HG03159 (cell line): Measurements from ENCODE around the gene SEPTIN5.

ENCODE experiments used
- ATAC-seq: cut with Tn5 transposase; IDR thresholded peaks from one replicate; pipeline ENCODE4 v1.9.1; 2021; ENCODE audit warnings: mild to moderate bottlenecking, moderate library complexity; ENCODE audit not compliant: unreplicated experiment

SEPTIN5 gene

DNA sequence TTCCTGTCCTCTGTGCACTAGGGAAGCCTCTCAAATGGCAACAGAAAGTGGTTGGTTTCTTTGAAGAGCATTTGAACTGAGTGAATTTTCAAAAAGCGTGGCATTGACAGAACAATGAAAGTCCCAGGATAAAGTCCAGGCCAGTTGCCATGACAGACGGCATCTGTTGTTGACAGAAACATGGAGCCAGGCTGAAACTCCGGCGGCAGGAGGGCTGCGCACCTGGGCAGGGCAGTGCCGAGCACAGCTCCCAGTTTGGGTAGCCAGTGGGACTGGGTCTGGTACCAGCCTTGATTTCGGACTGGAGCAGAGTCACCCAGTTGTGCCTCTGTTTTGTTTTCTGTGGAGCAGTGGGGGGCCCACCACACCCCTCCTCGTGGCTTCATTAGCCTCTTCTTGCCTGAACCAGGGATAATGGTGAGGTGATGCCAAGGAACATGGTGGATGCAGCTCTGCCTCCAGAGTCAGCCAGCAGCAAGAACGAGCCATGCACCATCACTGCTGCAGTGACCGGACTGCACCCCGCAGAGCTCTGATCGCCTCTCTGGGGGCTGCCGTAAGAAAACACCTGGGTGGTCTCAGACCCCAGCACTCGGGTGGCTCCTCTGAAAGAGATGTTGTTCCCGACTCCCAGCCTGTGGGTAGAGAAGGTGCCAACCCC, 9.8 kb upstream of the SEPTIN5 start:
- no peak for ATAC-seq

DNA sequence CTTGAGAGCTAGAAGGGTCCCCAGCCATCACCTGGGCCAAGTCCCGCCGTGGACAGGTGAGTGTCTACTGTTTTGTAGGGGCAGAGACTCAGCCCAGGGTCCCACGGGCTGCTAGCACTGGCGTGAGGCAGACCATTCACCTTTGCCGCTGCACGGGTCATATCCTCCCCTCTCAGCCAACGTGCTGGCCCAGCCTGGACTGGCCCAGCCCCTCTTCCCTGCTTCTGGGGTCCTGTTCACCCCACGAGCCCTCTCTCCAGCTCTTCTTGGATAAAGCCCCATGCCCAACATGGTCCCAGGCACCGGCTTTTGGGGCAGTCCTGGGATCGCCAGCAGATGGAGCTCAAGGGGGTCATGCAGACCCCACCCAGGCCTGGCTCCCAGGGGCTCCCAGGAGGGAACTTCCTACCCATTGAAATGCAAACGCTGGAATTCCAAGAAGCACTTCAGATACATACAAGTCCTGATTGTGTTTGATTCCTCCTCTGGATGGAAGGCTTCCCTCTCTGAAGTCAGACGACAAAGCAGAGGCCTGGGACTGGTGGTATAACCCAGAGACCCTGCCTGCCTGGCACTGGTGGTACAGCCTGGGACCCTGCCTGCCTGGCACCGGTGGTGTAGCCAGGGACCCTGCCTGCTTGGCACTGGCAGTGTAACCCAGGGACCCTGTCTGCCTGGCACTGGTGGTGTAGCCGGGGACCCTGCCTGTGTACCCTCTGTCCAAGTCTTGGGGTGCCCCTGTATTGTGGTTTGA, 8.9 kb upstream of the SEPTIN5 start:
- ATAC-seq, result no peak

DNA sequence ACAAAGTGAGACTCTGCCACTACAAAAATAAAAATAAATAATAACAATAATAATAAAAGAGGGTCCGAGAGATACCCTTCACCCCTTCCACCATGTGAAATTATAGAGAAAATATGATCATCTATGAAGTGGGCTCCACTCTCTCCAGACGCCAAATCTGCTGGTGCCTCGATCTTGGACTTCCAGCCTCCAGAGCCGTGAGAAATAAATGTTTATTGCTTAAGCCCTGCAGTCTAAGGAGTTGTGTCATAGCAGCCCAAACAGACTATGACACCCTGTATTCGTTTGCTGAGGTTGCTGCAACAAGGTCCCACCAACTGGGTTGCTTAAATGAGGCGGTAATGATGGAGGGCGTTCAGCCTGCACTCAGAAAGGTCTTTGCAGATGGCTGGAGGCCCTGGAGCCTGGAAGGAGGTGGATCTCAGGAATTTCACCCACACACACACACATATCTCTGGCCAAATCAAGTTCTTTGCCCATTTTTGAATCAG, 7.6 kb upstream of the SEPTIN5 start:
- ATAC-seq, result no peak

DNA sequence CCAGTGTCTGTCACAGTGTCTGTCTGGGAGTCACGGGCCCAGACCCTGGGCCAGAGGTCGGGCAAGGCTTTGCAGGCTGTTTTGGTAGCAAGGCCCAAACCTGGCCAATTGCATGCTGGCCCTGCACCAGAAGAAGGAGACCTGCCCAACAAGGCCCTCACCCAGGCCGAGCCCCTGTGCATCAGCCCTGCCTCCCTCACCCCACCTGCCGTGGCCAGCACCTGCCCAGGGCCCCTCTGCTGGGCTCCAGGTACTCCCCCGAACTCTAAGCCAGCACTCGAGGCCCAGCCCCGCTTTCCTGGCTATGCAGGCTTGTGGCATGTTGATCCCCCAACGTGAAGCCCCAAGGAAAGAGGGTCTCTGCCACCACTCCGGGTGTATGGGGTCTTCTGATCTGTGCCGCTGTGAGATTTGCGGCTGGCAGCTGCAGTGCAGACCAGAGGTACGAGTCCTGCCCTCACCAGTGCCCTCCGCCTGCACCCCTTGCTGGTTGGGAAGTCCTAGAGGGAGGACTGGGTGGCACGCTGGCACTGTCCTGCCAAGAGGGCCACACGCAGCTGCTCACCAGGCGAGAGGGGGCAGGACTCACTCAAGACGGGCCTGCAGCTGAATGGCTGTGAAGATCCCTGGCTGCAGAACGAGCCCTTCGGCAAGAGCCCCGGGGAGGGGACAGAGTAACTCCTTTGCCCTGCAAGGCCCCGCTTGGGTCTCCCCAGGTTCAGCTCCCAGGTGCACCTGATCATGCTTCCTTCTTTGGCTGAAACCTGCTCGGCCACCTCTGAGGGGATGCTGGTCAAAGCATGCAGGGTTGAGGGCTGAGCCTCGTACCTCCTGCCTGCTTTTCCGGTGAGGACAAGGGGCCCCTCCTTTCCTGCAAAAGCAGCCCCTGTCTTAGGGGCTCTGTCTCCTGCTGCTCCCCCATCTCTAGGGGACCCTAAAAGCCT, 6.7 kb upstream of the SEPTIN5 start:
- ATAC-seq, result no peak

DNA sequence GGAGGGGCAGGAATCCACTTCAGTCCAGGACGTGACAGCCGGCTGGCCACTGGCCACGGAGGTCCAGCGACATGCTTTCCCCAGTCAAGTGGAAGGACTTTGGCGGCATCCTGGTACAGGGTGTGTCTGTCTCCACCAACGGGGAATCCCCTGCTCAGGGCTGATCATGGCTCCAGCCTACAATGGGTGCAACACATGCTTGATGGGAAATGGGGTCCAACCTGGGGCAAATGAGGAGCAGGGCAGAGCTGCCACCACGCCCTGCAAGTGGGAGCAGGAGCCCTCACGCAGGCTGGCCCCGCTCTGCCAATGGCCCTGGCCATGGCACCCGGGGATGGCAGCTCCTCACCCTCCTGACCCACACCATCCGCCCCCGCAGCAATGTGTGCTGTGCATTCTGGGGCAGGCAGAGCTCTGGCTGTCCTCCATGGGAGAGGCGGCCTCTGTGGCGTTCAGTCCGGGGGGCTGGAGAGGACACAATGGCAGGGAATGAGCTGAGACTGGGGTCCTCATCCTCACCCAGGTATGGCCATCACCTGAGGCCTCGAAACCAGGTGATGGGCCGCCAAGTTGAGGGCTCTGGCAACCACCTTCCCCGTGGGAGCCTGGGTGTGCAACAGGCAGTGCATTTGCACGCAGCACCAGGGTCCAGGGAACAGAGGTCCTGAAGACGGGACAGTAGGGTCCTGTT, 5.8 kb upstream of the SEPTIN5 start:
- ATAC-seq, result no peak

DNA sequence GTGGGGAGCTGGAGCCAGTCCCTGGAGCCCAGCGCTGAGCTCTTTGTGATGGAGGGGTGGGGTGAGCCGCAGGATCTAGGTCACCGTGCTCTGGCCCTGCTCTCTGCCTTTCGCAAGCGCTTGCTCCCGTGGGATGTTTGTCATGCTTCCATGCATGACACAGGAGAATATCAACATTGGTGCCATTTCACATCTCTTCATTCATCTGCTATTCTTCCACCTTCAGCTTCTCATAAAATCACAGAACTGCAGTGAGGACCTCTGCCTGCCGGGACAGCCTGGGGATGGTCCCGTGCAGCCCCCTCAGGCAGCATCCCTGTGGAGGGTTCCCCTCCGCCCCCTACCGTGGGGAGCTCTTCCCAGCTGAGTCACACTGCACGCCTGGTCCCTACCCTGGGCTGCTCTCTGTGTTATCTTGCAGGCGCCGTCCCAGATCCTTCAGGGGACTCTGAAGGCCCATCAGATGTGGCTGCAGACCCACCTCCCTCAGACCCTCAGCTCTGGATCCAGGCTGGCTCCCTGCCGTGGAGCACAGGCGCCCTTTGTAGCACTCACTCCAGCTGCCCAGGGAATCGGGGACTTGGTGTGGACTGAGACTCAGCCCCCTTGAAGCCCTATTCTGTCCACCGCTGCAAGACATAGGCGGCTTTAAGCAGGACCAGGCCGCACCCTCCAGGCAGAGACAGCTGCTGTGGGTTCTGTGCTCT, 5.1 kb upstream of the SEPTIN5 start:
- ATAC-seq, result no peak

DNA sequence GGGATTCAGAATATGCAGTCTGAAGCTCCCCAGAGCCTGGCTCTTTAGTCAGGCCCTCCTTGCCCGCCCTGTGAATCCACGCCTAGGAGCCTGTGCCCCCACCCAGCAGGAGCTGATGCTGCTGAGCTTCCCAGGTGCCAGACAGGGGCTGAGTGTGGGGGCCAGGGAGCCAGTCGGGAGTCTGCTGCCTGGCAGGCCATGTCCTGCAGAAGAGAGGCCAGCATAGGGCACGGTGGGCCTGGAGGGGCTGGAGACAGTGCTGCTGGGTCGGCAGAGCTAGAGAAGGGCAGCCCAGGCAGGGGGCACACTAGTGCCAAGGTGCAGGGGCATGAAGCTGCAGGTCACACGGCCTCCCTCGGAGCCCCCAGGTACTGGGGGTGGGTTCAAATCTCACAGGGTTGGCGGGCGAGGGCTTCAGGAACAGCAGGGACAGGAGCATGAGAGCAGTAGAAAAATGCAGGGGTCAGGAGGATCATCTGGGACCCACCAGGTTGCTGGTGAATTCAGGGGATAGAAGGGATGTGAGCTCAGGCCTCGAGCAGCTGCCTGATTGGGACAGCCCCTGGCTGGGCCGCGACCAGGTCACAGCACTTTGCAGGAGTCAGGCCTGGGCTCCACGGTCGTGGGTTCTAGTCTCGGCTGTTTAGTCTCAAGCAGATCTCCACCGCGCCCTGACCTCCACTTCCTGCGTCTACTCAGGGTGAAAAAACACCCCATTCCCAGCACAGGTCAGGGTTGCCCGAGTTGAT, 4.1 kb upstream of the SEPTIN5 start:
- no peak for ATAC-seq

DNA sequence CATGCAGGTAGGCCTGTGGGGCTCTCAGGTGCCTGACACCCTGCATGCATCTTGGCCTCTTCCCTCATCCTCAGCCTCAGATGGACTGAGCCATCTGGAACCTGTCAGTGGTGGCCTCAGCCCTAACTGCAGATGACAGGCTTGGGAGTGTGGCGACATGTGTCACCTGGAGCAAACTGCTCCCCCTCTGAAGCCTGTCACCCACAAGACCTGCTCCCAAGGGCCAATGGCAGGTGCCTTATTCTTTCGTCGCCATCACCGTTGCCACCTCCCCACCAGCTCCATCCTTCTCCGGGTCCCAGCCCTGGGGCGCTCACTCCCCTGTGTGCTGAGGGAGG, 3.6 kb upstream of the SEPTIN5 start:
- ATAC-seq, result no peak

DNA sequence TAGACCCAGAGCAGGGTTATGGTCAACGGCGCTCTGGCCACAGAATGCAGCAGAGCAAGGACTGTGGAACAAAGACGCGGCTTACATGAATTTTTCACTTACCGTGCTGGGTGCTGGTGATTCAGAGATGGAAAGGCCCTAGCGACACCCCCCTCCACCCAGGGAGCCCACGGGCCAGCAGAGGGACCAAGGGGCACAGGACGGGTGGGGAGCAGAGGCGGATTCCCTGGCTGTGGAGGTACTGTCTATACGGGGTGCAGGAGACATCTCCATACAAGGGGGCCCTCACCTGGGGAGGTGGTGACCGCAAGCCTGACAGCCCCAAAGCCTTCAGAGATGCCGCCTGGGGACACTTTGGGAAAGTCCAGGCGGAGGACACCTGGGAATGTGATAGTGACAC, 1.1 kb upstream of the SEPTIN5 start:
- no peak for ATAC-seq

DNA sequence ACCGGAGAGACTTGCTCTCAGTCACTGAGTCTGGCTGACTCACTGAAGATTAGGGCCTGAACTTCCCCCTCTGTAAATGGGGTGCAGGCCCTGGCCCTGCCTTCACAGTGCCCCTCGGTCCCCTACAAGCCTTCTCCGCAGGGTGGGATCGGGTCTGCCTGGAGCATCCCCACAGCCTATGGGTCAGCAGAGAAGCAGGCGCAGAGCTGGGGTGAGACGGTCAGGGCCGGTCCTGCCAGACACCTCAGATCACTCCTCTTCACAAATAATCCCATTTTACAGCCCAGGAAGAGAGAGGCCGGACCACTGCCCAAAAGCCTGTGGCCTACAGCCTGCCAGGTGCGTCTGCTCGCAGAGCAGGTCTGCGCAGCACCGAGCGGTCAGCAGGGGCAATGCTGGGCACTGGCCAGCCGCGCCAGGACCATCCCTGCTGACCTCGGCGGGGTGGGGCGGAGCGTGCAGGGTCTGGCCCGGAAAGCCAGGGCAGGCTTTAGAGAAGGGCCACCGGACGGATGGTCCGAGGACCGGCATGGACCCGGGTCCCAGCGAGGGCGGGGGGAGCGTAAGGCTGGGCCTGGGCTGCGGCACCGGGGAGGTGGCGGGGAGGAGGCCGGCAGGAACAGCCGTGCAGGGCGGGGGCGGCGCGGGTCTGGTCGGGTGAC, 522 bp upstream of the SEPTIN5 start:
- ATAC-seq, result no peak

DNA sequence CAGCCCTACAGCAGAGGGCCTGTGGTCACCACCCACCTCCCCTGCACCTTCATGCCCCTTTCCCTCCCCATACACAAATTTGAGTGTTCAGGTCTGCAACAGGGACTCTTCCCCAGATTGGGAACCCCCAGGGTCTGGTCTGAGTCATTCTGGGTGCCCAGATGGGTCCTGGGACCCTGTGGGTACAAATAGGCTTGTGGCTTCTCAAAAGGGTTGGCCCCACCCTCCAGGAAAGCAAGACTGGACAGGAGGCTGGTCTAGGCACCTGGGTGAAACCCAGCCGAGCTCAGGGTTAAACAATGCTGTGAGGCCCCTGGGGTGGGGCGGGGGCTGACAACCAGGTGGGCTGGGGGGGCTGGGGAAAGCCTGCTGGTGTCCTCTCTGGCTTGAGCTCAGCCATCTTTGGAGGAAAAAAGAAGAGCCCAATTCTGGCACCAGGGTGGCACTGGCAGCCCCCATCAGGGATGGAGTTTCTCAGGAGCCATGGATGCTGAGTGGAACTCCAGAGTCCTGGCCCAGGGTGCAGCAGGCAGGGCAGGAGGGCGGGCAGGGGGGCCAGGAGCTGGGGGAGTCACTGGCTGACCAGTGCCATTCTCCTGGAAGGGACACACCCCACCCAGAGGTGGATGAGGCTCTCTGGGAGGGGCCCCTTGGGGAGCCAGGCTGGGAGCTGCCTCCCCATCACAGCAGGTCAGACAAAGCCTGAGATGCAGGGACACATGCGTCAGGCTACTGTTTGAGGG, 1.1 kb downstream of the SEPTIN5 start:
- ATAC-seq, result no peak

DNA sequence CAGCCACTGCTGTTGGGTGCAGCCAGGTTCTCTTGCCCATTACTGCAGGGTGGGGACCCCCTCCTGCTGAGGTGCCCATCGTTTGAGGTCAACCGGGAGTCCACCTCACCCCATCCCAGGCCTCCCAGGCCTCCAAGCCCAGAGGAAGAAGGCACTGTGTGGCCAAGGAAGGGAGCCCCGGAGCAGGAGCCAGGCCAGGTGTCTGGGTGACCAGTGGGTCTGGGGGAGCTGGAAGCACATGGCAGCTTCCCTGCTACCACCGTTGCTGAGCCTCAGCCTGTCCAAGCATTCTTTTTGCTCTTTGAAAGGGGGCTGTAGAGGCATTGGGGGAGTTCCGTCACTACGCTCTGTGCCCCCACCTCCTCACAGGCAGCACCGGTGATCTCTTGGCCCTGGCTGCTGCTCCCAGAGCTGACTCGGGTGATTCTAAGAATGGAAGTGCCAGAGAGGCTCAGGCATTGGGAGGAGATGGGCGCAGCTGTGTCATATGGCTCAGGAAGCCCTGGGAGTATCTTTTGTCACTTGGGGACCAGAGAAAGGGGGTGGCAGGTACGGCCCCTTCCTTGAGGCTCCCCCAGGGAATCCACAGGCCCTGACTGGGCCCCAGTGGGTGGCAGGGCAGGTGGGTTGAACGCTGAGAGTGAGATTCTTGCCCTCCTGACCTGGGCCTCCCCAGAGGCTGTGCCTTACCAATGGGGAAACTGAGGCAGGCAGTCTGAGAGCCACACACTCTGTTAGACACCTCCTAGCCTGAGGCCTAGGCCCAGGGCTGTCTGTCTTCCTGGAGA, 1.9 kb downstream of the SEPTIN5 start:
- no peak for ATAC-seq

DNA sequence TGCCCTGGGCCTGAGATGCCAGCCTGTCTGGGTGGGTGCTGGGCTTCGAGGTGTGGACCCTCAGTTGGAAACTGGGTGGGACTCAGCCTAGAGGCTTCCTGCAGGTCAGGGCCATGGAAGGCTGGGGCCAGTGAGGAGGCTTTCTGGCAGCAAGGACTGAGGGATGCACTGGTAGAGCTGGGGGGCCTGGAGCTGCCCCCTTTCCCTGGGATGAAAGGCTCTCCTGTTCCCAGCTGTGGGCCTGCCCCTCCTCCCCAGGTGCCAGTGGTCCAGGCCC, 2.5 kb downstream of the SEPTIN5 start:
- ATAC-seq, result no peak

DNA sequence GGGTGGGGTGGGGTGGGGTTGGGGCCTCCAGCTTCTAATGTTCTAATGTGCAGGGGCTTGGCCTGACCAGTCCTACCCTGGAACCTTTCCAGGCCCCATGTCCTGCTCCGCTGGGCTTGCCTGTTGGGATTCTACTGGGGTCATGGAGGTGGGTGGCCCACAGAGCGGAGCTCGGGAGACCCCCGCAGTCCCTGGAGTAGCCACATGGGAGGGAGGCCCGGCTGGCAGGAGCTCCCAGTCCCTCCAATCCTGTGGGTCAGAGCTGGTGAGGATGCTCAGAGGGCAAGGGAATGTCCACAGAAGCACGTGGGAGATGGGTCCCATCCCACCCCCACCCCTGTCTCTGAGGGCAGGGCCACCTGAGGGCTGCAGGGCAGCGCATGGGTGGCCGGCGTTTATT, 2.9 kb downstream of the SEPTIN5 start:
- ATAC-seq, result no peak

DNA sequence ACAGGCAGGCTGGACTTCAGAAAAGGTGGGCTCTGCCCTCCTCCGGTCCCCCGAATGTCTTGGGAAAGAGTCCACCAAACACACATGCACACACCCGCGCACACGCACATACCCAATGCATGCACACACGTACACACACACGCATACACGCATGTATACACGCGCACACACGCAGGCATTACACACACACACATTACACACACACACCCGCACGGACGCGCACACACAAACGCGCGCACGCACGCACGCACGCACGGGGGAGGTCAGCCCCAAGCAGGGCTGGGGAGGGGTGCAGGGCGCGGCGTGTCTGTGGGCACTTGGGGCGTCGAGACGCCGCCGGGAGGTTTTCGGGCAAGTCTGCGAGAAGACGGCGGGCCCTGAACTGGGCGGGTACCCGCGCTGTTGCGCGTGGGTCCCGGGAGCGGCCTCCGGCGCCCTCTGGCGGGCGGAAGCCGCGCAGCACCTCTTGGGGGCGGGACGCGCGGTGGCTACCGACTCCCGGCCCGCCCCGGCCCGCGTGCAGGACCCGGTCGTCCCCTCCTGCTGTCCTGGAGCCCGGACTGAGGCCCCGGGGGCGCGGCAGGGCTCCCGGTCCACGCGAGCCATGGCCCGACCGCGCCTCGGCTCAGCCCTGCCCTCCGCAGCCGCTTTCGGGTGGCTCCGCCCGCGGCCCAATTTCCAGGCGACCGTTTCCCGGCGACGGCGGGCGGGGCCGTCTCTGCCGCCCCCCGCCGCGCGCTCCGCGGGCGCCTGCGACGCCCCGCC, 3.6 kb downstream of the SEPTIN5 start:
- ATAC-seq, result no peak

DNA sequence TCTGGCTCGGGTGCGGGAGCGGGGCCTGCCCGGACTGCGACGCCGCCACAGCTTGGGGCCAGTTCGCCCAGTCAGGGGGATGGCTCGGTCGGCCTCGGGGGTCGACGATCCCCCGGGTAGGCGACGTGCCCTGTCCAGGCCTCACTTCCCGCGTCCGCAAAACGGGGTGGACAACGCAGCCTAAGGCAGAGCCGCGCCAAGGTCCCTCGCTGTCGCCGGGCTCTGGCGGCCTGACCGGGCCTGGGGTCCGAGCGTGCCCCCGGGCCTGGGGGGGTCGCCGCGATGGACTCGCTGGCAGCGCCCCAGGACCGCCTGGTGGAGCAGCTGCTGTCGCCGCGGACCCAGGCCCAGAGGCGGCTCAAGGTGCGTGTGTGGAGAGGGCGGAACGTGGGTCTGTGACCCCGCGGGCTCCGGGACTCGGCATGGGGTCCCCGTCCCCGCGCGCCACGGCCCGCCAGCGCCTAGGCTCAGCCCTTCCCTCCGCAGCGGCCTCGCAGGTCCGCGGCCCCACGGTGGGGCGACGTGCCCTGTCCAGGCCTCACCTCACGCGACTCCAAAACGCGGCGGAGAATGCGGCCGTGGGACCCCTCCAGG, 4.2 kb downstream of the SEPTIN5 start:
- ATAC-seq, result no peak

DNA sequence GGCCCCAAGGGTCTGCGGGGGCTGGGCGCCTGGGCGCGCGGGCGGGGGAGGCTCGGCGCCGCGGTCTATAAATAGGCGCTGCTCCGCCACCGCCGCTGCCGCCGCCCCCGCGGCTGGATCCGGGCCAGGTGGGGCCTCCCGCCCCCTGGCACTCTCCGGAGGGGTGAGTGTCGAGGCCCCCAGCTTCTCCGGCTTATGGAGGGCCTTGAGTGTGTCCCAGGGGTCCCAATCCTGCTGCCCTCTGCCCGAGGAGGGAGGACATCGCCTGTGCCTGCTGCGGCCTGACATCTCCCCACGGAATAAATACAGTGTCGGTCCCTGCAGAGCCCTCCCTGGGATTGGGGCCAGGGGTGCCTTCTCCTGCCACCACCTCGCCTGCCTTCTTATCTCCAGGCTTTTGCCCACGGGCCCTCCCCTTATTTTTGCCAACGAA, 4.8 kb downstream of the SEPTIN5 start:
- ATAC-seq, result no peak
